ENCODE results near the gene ECHDC1.

DNA sequence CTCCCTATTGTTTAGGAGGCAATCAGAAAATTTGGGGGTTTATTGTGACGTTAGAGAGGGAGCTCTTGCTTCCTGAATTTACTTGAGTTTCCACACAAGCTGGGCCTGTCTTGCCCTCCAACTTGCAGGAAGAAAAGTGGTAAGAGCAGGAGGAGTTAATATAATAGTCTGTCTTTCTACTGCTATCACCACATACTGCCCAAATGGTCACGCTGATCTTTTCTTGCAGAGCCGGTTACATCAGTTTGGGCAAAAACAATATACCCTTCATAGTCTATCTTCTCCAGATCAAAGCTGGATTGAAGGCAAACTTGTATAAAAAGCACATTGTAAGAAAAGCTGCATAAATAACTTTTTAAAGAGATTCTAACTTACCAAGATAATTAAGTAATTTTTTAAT is 46.3 kb upstream of the ECHDC1 start:
- TF ChIP-seq CTCF (IDR thresholded peaks at IDR 0.05; ENCODE audit: low read depth, low read length, missing input control) (no peak), TAF1 (conservative IDR thresholded peaks at IDR 0.05) (no peak), HNF4A (conservative IDR thresholded peaks at IDR 0.05) (no peak)
